Activated CD4-positive, alpha-beta memory T cell treated with anti-CD3 and anti-CD28 coated beads, Interleukin-2, amount 10 ng/mL, durations not matched to agents 7 days and 5 days (primary cell): ENCODE measurements around the gene GRK4. TPM values are rescaled to one million over a fixed set of nuclear protein-coding genes. Genes with fewer than 3 reads are reported as not detected.

Source experiments
- CTCF ChIA-PET: fragments of 350-600 bp; sonication (Branson Sonifier 250); formaldehyde crosslinking; loops from one replicate; lab custom pipeline; 2021; ENCODE audit warnings: antibody characterized with exemption, inconsistent platforms; lab: Charles Lee
- POLR2A ChIA-PET: fragments of 350-600 bp; sonication (Branson Sonifier 250); formaldehyde crosslinking; loops from one replicate; lab custom pipeline; 2021; ENCODE audit warnings: antibody characterized with exemption; lab: Charles Lee
- DNase-seq: peaks from one replicate; pipeline ENCODE4 v3.0.0-alpha.2; 2020
- H3K27ac Mint-ChIP-seq: one replicate; pipeline ENCODE4 v1.8.0; 2021; ENCODE audit warnings: mild to moderate bottlenecking, mixed read lengths
- H3K27me3 Mint-ChIP-seq: one replicate; pipeline ENCODE4 v1.8.0; 2021; ENCODE audit warnings: mixed read lengths
- H3K36me3 Mint-ChIP-seq: one replicate; pipeline ENCODE4 v1.8.0; 2021; ENCODE audit warnings: low read depth, mixed read lengths
- H3K4me1 Mint-ChIP-seq: one replicate; pipeline ENCODE4 v1.8.0; 2021; ENCODE audit warnings: mixed read lengths
- H3K4me3 Mint-ChIP-seq: one replicate; pipeline ENCODE4 v1.8.0; 2021; ENCODE audit warnings: mild to moderate bottlenecking, mixed read lengths
- H3K9me3 Mint-ChIP-seq: one replicate; pipeline ENCODE4 v1.8.0; 2021; ENCODE audit warnings: mixed read lengths
- total RNA-seq, 2 experiments: library from RNA; stranded (reverse); gene quantifications; one replicate each; pipeline ENCODE4 v1.2.3, GENCODE V29; 2021

The GRK4 gene
- total RNA-seq, 2 experiments from 2014 or later = 3.1 to 3.6 TPM

DNA sequence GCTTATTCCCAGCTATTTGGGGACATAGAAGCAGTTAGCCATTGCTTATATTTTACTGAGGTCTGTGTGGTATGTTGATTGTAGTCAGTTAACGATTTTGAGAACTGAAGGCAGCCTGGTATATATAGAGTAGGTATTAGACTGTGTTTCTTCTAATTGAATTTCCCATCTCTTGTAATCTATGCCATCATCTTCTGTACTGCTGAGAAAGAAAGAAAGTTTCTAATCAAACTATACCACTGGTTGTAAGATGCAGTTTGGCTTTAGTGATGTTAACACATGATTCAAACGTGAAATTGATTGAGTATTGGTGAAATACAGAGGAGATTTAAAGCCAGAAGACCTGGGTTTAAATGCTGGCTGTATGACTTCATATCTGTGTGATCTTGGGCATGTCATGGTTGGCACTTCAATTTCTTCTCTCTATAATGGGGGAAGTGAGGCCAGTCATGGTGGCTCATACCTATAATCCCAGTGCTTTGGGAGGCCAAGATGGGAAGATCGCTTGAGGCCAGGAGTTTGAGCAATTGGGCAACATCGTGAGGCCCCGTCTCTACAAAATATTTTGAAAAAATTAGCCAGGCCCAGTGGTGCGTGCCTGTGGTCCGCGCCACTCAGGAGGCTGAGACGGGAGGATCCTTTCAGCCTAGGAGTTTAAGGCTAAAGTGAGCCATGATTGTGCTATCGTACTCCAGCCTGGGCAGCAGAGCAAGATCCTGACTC lies 122.7 kb downstream of the GRK4 start:
- Mint-ChIP-seq H3K4me3 (no peak overlapping the region), H3K27ac (no peak overlapping the region), H3K9me3 (no peaks in the 10 kb centered on the region), H3K27me3 (no peaks in the 10 kb centered on the region), H3K4me1 (peaks cover 41% of the 10 kb centered on the region), H3K36me3 (peaks cover 28% of the 10 kb centered on the region)
- ChIA-PET POLR2A (no interaction called here), CTCF (no interaction called here)
- DNase-seq = no peak

DNA sequence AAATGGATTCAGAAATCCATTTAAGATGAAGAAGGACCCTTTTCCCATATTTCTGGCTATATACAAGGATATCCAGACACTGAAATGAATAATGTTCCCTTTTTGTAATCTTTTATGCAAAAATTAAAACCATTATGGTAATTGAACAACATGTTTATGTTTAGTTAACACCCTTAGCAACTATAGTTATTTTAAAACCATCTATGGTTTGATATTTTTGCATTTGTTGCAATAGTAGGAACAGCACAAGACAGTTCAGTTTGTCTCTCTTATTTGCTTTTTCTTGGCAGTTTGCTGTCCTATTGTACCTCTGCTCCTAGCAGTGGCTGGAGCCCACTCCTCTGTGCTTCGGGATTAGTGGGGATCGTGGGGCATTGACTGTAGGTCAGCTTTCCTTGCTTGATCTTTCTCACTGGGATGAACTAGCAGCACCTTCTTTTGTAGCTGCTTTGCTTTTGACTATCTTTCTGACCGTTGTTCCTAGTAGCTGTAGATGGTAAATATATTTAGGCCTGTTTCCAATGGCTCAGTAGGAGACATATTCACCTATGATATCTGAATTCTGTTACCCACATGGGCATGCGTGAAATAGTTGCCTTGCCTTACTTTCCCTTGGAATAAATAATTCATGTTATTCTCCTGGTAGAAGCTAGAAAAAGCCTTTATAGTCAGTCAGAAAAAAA lies 123.9 kb downstream of the GRK4 start:
- H3K4me3 Mint-ChIP-seq = no peak overlapping the region
- POLR2A ChIA-PET = no interaction called here
- CTCF ChIA-PET = no interaction called here
- no peaks in the 10 kb centered on the region for H3K9me3 Mint-ChIP-seq
- no peak for DNase-seq
- H3K4me1 Mint-ChIP-seq = peaks cover 41% of the 10 kb centered on the region
- H3K36me3 Mint-ChIP-seq = peaks cover 28% of the 10 kb centered on the region
- no peaks in the 10 kb centered on the region for H3K27me3 Mint-ChIP-seq
- H3K27ac Mint-ChIP-seq = no peak overlapping the region

Other genes starting within 250 kb of the GRK4 start
- 10 to 100 TPM; 56.1 to 58.4 TPM for gene TNIP2, start 207.2 kb upstream of the GRK4 start, total RNA-seq
- gene SH3BP2, start 170.5 kb upstream of the GRK4 start, total RNA-seq = 10 to 100 TPM; 77.0 to 80.3 TPM
- 100 to 1,000 TPM; 266 to 277 TPM for gene ADD1, start 119.7 kb upstream of the GRK4 start, total RNA-seq
- 10 to 100 TPM; 34.1 to 38.7 TPM for gene NOP14, start 165 bp upstream of the GRK4 start, total RNA-seq
- gene HTT-AS, start 111.0 kb downstream of the GRK4 start, total RNA-seq = not detected
- 10 to 100 TPM; 50.7 to 54.9 TPM for gene HTT, start 111.1 kb downstream of the GRK4 start, total RNA-seq